Stimulated activated naive CD4-positive, alpha-beta T cell treated with Interleukin-2 at 50 U/mL for 16 hours (primary cell): Measurements from ENCODE around the gene SAMD3.
"Not testable (repeated sequence)": the region's sequence is repeated elsewhere in the genome, so short reads cannot be mapped to it uniquely, and the experiment has no call there.

Experiments used
- DNase-seq: peaks from one replicate; lab custom pipeline; 2025; lab: John Stamatoyannopoulos, UW

The SAMD3 gene

DNA sequence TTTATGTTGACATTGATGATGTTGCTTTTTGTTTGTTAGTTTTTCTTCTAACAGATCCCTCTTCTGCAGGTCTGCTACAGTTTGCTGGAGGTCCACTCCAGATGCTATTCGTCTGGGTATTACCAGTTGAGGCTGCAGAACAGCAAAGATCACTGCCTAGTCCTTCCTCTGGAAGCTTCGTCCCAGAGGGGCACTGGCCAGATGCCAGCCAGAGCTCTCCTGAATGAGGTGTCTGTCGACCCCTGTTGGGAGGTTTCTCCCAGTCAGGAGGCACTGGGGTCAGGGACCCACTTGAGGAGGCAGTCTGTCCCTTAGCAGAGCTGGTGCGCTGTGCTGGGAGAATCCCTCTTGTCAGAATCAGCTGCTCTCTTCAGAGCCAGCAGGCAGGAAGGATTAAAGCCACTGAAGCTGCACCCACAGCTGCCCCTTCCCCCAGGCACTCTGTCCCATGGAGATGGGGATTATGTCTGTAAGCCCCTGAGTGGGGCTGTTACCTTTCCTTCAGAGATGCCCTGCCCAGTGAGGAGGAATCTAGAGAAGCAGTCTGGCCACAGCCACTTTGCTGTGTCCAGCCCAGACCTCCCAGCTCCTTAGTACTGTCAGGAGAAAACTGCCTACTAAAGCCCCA, 49.3 kb downstream of the SAMD3 start:
- DNase-seq, result not testable (repeated sequence)

DNA sequence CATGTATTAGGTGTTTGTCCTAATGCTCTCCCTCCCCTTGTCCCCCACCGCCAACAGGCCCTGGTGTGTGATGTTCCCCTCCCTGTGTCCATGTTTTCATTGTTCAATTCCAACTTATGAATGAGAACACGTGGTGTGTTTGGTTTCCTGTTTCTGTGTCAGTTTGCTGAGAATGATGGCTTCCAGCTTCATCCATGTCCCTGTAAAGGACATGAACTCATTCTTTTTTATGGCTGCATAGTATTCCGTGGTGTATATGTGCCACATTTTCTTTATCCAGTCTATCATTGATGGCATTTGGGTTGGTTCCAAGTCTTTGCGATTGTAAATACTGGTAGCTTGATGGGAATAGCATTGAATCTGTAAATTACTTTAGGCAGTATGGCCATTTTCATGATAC, 52.6 kb downstream of the SAMD3 start:
- not testable (repeated sequence) for DNase-seq

DNA sequence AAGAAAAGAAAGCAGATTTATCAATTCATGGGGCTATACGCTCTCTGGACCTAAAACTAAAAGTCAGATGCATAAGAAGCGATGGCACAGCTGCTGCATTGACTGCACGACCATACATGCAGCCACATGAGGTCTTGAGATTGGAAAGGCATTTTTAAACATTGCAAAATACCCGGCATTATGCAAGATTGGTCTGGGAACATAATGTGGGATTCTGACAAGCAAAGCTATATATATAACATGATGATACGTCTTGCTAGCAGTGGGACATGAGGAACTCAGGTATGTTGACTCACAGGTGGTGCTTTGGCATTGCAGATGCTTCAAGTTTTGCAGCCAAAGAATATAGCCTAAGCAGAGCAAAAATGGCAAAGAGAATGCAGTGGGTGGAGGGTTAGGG, 55.1 kb downstream of the SAMD3 start:
- DNase-seq, result no peak

GRCh38 chr6:130164251-130164650, 58.5 kb downstream of the SAMD3 start:
- no peak for DNase-seq

- DNase-seq, result no peak
Observed at GRCh38 chr6:130163266-130163665, 59.5 kb downstream of the SAMD3 start.

DNA sequence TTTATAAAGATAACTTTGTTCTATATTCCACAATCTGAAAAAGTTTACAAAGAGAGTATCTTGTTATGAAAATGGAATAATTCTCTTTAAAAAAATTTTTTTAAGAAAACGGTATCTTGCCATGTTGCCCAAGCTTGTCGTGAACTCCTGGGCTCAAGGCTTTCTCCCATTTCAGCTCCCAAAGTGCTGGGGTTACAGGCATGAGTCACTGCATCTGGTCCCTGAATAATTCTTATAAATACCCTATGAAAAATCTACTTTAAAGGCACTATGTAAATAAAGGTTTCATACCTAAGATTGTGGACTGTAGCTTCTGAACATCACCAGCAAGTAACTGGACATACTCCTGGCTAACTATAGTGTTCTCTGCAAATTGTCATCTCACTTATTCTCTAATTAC, 60.3 kb downstream of the SAMD3 start:
- DNase-seq, result no peak

DNA sequence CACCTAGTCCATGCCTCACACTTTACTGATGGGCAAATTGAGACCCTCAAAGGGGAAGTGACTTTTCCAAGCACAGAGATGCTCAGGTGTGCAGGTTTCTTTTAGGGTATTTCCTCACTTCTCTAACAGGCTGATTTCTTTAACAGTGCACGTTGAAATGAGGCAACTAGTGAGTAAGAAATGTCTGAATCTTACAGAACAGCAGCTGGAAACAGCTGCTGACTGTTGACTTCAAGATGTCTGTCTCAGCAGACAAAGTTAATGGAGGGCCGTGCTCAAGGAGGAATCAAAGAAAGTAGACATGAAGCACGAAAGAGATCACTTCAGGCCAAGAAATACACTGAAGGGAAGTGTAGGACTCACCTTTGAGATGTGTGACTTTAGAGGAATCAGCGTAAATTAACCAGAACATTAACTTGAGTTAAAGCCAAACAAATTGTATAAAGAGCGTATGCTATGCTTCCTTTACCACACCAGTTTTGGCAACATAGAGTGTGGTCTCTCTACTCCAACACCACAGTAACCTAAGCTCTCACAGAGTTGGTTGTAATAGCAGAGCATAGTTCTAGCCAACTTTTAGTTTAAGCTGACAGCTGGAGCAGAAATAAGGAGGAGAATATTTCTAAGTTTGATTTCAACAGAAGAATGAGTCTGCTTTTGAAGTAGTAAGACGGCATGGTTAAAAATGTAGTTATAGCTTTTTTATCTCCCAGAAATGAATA, 60.9 kb downstream of the SAMD3 start:
- no peak for DNase-seq

DNA sequence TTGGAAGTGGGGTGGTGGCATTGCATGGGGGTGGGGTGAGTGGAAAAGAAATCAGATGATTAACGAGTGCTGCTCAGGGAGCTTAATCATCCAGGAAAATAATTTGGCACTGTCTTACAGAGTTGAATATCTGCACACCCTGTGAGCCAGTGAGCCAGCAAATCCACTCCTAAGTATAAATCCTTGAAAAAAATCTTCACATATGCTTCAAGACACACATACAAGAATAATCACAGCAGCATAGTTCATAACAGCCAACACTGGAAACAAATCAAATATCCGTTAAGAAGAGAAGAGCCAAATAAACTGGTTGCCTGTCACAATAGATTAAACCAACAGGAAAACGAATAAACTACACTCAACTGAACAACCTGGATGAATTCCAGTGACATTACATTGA, 62.8 kb downstream of the SAMD3 start:
- DNase-seq, result no peak

DNA sequence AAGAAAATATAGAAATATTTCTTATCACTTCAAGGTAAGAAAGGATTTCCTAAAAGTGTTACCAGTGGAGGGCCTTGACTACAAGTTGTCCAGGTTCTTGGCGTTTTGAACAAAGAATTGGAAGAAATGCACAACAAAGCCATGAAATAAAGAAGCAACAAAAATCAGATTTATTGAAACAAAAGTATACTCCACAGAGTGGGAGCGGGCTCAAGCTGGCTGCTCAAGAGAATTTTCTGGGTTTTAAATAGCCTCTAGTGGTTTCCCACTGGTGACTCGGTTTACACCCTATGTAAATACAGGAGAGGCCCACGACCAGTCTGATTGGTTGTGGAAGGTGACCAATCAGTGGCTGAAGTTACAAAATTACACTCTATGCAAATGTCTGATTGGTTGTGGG, 64.2 kb downstream of the SAMD3 start:
- DNase-seq, result no peak

DNA sequence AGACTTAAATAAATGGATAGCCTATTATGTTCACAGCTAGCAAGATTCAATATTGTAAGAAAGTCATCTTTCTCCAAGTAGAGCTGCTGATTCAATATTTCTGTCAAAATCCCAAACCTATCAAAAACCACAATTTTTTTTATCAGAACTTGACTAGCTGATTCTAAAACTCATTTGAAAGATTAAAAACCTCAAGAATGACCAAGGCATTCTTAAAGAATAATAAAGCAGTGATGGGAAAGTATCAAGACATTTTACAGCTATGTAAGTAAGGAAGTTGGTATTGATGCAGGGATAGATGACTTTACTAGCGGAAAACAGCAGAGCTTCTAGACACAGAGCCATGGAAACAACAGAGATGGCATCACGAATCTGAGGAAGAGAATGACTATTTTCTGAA, 64.7 kb downstream of the SAMD3 start:
- DNase-seq, result no peak

- DNase-seq, result no peak
Observed at GRCh38 chr6:130156908-130157307, 65.8 kb downstream of the SAMD3 start.

GRCh38 chr6:130152908-130153510, 69.7 kb downstream of the SAMD3 start:
- DNase-seq, result no peak

DNA sequence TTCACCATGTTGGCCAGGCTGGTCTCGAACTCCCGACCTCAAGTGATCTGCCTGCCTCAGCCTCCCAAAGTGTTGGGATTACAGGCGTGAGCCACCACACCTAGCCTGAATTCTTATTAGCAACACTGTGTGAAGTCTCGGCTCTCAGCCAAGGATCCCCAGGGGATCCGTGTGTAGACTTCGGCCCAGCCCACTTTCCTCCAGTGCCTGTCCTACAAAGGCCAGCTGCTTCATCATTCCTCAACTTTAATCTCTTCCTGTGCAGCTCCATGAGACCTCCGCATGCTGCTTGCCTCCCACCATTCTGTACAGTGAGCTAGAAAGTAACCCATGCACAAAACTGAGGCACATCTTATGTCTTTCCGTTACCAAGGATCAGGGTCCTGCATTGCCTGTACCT, 71.8 kb downstream of the SAMD3 start:
- DNase-seq, result no peak

DNA sequence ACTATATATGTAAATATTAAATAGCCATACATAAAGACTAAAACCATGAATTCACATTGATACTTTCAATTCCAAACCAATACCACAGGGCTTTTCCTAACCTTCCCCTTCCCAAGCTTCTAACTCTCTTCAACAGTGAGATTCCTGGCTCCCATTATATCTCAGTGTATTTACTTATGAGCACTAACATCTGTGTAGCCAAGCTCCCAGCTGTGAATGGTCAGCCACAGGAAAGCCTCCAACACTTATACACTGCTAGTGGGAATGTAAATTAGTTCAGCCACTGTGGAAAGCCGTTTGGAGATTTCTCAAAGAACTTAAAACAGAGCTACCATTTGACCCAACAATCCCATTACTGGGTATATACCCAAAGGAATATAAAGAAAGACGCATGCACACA, 73.7 kb downstream of the SAMD3 start:
- DNase-seq, result not testable (repeated sequence)

- no peak for DNase-seq
Observed at GRCh38 chr6:130148181-130148580, 74.6 kb downstream of the SAMD3 start.

DNA sequence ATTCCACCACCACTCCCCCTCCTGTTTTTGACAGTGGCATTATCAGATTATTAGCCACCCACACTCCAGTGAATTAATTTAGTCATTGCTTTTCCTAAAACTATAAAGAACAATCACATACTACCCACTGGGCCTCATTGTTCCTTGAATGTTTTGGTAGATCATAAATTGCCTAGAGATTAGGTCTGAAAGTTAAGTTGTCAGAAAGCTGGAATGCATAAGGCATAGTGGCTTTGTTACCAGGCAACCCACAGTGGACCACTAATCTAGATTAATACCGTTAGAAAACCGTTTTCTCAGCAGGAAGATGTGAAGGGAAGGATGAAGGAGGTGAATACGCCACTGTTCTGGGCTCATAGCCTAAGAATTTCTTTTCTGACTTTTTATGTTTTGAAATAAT, 75.6 kb downstream of the SAMD3 start:
- DNase-seq, result no peak

DNA sequence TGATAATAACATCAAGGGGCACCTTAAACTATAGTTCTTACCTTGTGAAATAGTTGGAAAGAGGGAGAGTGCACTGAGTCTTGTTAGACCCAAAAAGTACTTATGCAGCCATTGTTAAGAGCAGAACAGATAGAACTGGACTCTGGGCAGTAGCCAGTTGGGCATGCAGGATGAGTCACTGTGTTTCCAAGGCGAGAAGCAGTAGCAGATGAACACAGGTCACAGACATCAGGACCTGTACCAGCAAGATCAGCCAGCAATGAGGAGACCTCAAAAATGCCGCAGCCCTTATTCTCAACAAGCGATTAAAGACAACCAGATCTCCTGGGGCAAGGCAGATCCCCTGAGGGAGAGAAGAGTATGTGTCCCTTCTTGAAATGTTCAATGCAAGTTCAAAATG, 79.0 kb downstream of the SAMD3 start:
- DNase-seq, result no peak

DNA sequence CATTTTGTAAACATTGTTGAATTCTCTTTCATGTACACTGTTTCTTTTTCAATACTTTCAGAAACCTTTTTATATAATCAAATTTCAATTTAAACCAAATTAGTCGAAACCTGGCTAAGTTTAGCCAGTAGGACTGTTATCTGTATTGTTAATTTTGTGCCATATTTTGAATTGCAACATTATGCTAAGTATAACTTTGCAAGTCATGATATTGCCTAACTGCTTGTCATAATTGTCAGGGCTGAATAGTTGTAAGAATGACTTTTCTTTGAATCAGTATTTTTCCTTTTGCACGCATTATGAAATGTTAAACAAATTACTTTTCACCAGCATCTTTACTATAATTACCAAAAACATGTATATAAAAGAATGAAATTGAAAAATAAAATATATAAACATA, 82.7 kb downstream of the SAMD3 start:
- DNase-seq, result no peak

- DNase-seq, result no peak
Observed at GRCh38 chr6:130138909-130139242, 83.9 kb downstream of the SAMD3 start.

- no peak for DNase-seq
Observed at GRCh38 chr6:130138116-130138908, 84.4 kb downstream of the SAMD3 start.

- DNase-seq, result no peak
Observed at GRCh38 chr6:130136798-130137197, 86.0 kb downstream of the SAMD3 start.

DNA sequence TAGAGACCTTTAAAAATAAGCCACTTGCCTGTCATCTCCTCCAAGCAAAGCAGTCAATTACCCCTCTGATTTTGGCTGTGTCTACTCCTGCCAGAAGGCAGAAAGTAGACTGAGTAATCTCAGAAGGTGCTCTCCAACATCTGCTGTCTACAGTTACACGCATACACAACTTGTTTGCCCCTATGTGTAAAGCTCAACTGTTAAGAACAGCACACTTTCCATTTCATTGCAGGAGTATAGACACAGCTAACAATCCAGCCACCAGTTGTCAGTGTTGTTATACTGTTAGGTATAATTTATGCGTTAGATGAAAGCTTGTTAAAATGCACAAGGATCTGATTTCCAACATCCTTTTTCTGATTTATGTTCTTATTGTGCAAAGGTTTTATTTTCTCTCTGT, 88.2 kb downstream of the SAMD3 start:
- DNase-seq, result no peak

- peak; percentile 13 for DNase-seq
Observed at GRCh38 chr6:130132286-130132701, 90.5 kb downstream of the SAMD3 start.
